Spleen (tissue), 11 donors: ENCODE results near the gene HYAL2. TPM values are rescaled to one million over a fixed set of nuclear protein-coding genes. Genes with fewer than 3 reads are reported as not detected.

ENCODE experiments used
- DNase-seq: peaks from one replicate; pipeline ENCODE4 v3.0.0-alpha.2; 2020
- H3K27ac ChIP-seq, 8 donors: fragments of 200-600 bp; sonication (generic) in 7 of 8; 1 replicate in 4 of 8; 2 replicates in 4 of 8; pipeline versions ENCODE4 v1.5.0 to v1.8.0; 2016 to 2021; ENCODE audit warnings: inconsistent platforms in 4 of 8, mild to moderate bottlenecking in 4 of 8, moderate library complexity in 1 of 8
- H3K27me3 ChIP-seq, 7 donors: fragments of 200-600 bp; sonication (generic) in 6 of 7; replicated peaks in 1 of 7; 1 replicate in 4 of 7; 2 replicates in 3 of 7; pipeline versions ENCODE4 v1.5.0 to v1.8.0; 2016 to 2021; ENCODE audit warnings: inconsistent platforms in 3 of 7, mild to moderate bottlenecking in 1 of 7
- H3K36me3 ChIP-seq, 6 donors: fragments of 200-600 bp; sonication (generic) in 5 of 6; 1 replicate in 4 of 6; 2 replicates in 2 of 6; pipeline versions ENCODE4 v1.5.0 to v1.8.0; 2016 to 2021; ENCODE audit warnings: inconsistent platforms in 2 of 6
- H3K4me1 ChIP-seq, 6 donors: fragments of 200-600 bp; sonication (generic) in 5 of 6; 1 replicate in 3 of 6; 2 replicates in 3 of 6; pipeline versions ENCODE4 v1.5.0 to v1.8.0; 2016 to 2021; ENCODE audit warnings: inconsistent platforms in 3 of 6
- H3K4me3 ChIP-seq, 8 donors: fragments of 200-600 bp; sonication (generic) in 7 of 8; 1 replicate in 4 of 8; 2 replicates in 4 of 8; pipeline versions ENCODE4 v1.5.0 to v1.8.0; 2016 to 2021; ENCODE audit warnings: inconsistent platforms in 4 of 8, mild to moderate bottlenecking in 4 of 8, moderate library complexity in 2 of 8
- H3K9me3 ChIP-seq, 8 donors: fragments of 200-600 bp; sonication (generic) in 7 of 8; 1 replicate in 4 of 8; 2 replicates in 4 of 8; pipeline versions ENCODE4 v1.5.0 to v1.8.0; 2016 to 2021; ENCODE audit warnings: inconsistent platforms in 4 of 8
- POLR2A ChIP-seq, 3 donors: fragments of 450-650 bp; IDR thresholded peaks; one replicate each; pipeline ENCODE4 v1.5.1; 2017; ENCODE audit warnings: antibody characterized with exemption in 3 of 3, mild to moderate bottlenecking in 1 of 3
- POLR2AphosphoS5 ChIP-seq, 3 donors: sonication (generic); formaldehyde crosslinking; IDR thresholded peaks; one replicate each; pipeline ENCODE4 v1.5.1; 2017; ENCODE audit warnings: antibody characterized with exemption in 3 of 3
- WGBS, 5 donors: extraction: QIAGEN DNeasy Blood & Tissue Kit in 3 of 5; methylation state at CpG; one replicate each; pipeline versions ENCODE4 v1.1.5 to v1.1.7; 2013 to 2018; 5-methylcytosine and 5-hydroxymethylcytosine counted together
- intact Hi-C: fragments of 100-400 bp; cut with DNase I; formaldehyde crosslinking; loops from one replicate; pipeline ENCODE4 v1.15.0; 2023; ENCODE audit warnings: low total_unique reads
- polyA plus RNA-seq, 3 donors: library from polyadenylated mRNA; stranded (reverse); fragments of 200-250 nt; gene quantifications; one replicate each; pipeline ENCODE4 v1.2.1, GENCODE V29; 2013
- total RNA-seq, 7 donors: library from RNA; depleted of rRNA in 3 of 7; stranded (reverse); fragments of >200 nt in 3 of 7; fragmentation: NEBNext Ultra II Directional in 4 of 7; extraction: Animal tissue kit (Norgen Biotek cat#: 25700) in 4 of 7; gene quantifications; one replicate each; pipeline versions ENCODE4 v1.1.0 to v1.2.1, GENCODE V29; 2016 to 2021
- TF ChIP-seq, protein P1 (sequence below), 11 experiments: fragments of 200-600 bp in 7 of 11; fragments of 450-650 bp in 4 of 11; sonication (generic) in 4 of 11; IDR thresholded peaks in 8 of 11; conservative IDR thresholded peaks in 3 of 11; 1 replicate in 7 of 11; 2 replicates in 4 of 11; pipeline versions ENCODE4 v1.4.0 to v1.8.0; 2016 to 2021; ENCODE audit warnings: antibody characterized with exemption in 11 of 11, inconsistent platforms in 4 of 11, mild to moderate bottlenecking in 1 of 11
- donor health status: healthy with polysubstance abuse.
- donor health status: DM: no; HTN: no; CAD: no; lungs with moderate emphysema.
- donor health status: DM: no; HTN: no; CAD: no.
- donor health status: Bipolar disorder and iron deficiency.
- donor health status: healthy.
- donor health status: DM: no; HTN: no; CAD: no.
- donor health status: DM: yes; HTN: yes; CAD: no.

The HYAL2 gene
- total and polyA plus RNA-seq, 10 donors: 108 to 746 (median 322) TPM

DNA sequence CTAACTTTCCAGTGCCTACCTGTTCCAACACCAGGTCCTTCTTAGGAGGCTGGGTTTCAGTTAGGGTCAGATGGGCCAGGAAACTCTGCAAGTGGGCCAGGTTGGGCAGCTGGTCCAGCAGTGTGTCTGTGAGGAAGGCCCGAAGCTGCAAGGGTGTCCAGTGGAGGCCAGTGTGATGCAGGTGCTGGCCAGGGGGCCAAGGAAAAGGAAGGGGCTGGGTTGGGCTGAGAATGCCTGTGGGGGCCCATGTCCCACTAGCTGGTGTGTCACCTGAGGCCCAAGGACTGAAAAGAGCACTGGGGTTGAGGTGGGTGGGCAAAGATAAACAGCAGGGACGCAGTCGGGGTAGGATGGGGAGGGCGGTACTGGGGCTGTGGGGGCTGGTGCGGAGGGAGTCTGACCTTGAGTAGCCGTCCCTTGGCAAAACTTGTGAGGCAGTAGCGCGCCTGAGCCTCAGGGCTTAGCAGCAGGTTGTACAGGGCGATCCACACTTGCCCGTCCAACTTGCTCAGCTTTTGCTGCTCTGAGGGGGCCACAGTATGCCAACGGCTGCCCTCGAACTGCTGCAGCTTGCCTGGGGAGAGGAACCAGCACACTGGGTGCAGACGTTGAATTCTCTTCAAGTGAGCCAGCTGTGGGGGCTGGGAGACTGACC is 19.6 kb upstream of the HYAL2 start:
- intact Hi-C loops: no loop called here
- no peaks in the 10 kb centered on the region for H3K27me3 ChIP-seq
- no peak for TF ChIP-seq POLR2AphosphoS5 (IDR thresholded peaks at IDR 0.05)
- TF ChIP-seq POLR2A (IDR thresholded peaks at IDR 0.05): no peak
- TF ChIP-seq, protein P1, sequence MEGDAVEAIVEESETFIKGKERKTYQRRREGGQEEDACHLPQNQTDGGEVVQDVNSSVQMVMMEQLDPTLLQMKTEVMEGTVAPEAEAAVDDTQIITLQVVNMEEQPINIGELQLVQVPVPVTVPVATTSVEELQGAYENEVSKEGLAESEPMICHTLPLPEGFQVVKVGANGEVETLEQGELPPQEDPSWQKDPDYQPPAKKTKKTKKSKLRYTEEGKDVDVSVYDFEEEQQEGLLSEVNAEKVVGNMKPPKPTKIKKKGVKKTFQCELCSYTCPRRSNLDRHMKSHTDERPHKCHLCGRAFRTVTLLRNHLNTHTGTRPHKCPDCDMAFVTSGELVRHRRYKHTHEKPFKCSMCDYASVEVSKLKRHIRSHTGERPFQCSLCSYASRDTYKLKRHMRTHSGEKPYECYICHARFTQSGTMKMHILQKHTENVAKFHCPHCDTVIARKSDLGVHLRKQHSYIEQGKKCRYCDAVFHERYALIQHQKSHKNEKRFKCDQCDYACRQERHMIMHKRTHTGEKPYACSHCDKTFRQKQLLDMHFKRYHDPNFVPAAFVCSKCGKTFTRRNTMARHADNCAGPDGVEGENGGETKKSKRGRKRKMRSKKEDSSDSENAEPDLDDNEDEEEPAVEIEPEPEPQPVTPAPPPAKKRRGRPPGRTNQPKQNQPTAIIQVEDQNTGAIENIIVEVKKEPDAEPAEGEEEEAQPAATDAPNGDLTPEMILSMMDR (IDR thresholded peaks at IDR 0.05 in 8 of 11, conservative IDR thresholded peaks at IDR 0.05 in 3 of 11): no peak
- H3K4me3 ChIP-seq: peak overlapping the region in 2 of 8 donors; percentile 74 to 83
- no peaks in the 10 kb centered on the region for H3K36me3 ChIP-seq
- 80 to 92% (median 83%) methylated on average over 10 to 13 of the region's 13 CpGs for WGBS, 5 donors
- peak; percentile 79 for DNase-seq
- no peaks in the 10 kb centered on the region for H3K9me3 ChIP-seq
- peaks cover 40 to 89% (median 71%) of the 10 kb centered on the region in 6 donors for H3K4me1 ChIP-seq
- H3K27ac ChIP-seq: peak overlapping the region in 7 of 8 donors; percentile 92 to 99 (median 97)

DNA sequence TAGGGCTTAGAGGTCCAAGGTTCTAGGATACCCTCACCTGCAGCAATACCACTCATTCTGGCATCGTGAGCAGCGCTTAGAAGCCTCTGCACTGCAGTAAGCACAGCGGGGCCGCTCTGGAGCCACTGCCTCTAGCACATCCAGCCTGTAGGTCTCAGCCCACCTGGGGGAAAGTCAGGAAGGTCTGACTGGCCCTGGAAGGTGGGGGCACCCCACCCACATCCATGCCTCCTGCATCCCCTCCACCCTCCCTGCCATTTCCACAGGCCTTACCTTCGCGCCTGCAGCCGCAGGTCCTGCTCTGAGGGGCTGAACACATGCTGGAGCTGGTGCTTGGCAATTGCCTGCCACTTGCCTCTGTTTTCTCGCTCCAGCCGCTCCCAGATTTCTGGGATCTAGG is 19.0 kb upstream of the HYAL2 start:
- Histone ChIP-seq H3K4me3 (peak overlapping the region in 7 of 8 donors; percentile 55 to 86 (median 74)), H3K27ac (peak overlapping the region; percentile 92 to 99 (median 98)), H3K36me3 (no peaks in the 10 kb centered on the region), H3K9me3 (no peaks in the 10 kb centered on the region), H3K27me3 (no peaks in the 10 kb centered on the region), H3K4me1 (peaks cover 40 to 89% (median 69%) of the 10 kb centered on the region in 6 donors)
- TF ChIP-seq, protein P1 (IDR thresholded peaks at IDR 0.05 in 8 of 11, conservative IDR thresholded peaks at IDR 0.05 in 3 of 11): no peak
- TF ChIP-seq POLR2A (IDR thresholded peaks at IDR 0.05): no peak
- no peak for TF ChIP-seq POLR2AphosphoS5 (IDR thresholded peaks at IDR 0.05)
- 79 to 94% (median 88%) methylated on average over 5 to 9 of the region's 9 CpGs for WGBS, 5 donors
- peak; percentile 88 for DNase-seq
- intact Hi-C loops: no loop called here

- intact Hi-C loops: no loop called here
- H3K4me3 ChIP-seq: peak within 1 kb of the TSS; percentile 55 to 86 (median 70)
- H3K9me3 ChIP-seq: no peaks in the 10 kb centered on the region
- H3K36me3 ChIP-seq: peaks cover 0 to 3% (median 0%) of the 10 kb centered on the region in 6 donors
- no peaks in the 10 kb centered on the region for H3K27me3 ChIP-seq
- H3K27ac ChIP-seq: peak within 1 kb of the TSS; percentile 92 to 99 (median 98)
- peak; percentile 96 for DNase-seq
- 0 to 9% (median 2%) methylated on average over 51 to 85 of the region's 85 CpGs for WGBS, 5 donors
- peaks cover 44 to 89% (median 70%) of the 10 kb centered on the region in 6 donors for H3K4me1 ChIP-seq
- TF ChIP-seq POLR2A (IDR thresholded peaks at IDR 0.05) (peak in 2 of 3 donors; percentile 40 to 64), POLR2AphosphoS5 (IDR thresholded peaks at IDR 0.05) (peak; percentile 72 to 83 (median 79))
- TF ChIP-seq, protein P1 (IDR thresholded peaks at IDR 0.05 in 8 of 11, conservative IDR thresholded peaks at IDR 0.05 in 3 of 11): no peak
Observed at GRCh38 chr3:50340448-50341329, 18.1 kb upstream of the HYAL2 start, which contains the start of gene RASSF1. TSS of gene RASSF1 (minus strand) at chr3:50340836. CDS start at chr3:50340805, 31 bp downstream.

GRCh38 chr3:50340147-50340447 is 17.6 kb upstream of the HYAL2 start:
- H3K9me3 ChIP-seq: no peaks in the 10 kb centered on the region
- no peaks in the 10 kb centered on the region for H3K27me3 ChIP-seq
- H3K36me3 ChIP-seq: peaks cover 0 to 8% (median 0%) of the 10 kb centered on the region in 6 donors
- intact Hi-C loops: no loop called here
- H3K27ac ChIP-seq: peak overlapping the region; percentile 92 to 99 (median 98)
- TF ChIP-seq, protein P1 (IDR thresholded peaks at IDR 0.05 in 8 of 11, conservative IDR thresholded peaks at IDR 0.05 in 3 of 11): no peak
- TF ChIP-seq POLR2A (IDR thresholded peaks at IDR 0.05): no peak
- no peak for TF ChIP-seq POLR2AphosphoS5 (IDR thresholded peaks at IDR 0.05)
- H3K4me1 ChIP-seq: peaks cover 44 to 89% (median 70%) of the 10 kb centered on the region in 6 donors
- WGBS, 5 donors: 9 to 19% (median 12%) methylated on average over 9 of the region's 9 CpGs
- DNase-seq: no peak
- peak overlapping the region; percentile 55 to 86 (median 70) for H3K4me3 ChIP-seq
